HL-60 (cell line): ENCODE measurements around the gene MAMDC2.

Source experiments
- POLR2AphosphoS5 ChIP-seq: IDR thresholded peaks from 2 replicates; pipeline ENCODE4 v1.6.1; 2012; ENCODE audit warnings: low read depth
- SPI1 ChIP-seq: IDR thresholded peaks from 2 replicates; pipeline ENCODE4 v1.6.1; 2012; ENCODE audit warnings: low read depth, mild to moderate bottlenecking, borderline replicate concordance
- TF ChIP-seq, protein P1 (sequence below): IDR thresholded peaks from one replicate; pipeline ENCODE4 v1.5.1; 2011; ENCODE audit warnings: low read length, control low read depth, inconsistent platforms; ENCODE audit not compliant: insufficient read depth

DNA sequence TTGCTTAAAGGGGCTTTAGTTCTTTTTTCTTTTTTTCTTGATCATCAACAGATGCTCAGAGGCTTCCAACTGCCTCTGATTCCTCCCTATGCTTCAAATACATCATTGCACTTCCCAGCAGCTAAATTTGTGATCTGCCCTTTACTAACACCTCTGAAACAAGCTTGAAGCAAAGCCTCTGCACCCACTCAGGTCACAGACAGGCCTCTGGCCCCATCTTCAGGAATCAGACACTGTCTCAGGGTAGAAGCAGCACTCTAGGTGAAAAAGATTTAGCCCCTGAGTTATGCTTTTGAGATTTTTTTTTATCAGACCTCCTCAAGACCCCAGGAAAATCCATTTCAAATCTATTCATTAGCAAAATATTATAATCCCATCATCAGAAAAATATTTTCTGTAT lies 91.5 kb downstream of the MAMDC2 start:
- TF ChIP-seq POLR2AphosphoS5 (no peak), SPI1 (no peak)
- TF ChIP-seq, protein P1, sequence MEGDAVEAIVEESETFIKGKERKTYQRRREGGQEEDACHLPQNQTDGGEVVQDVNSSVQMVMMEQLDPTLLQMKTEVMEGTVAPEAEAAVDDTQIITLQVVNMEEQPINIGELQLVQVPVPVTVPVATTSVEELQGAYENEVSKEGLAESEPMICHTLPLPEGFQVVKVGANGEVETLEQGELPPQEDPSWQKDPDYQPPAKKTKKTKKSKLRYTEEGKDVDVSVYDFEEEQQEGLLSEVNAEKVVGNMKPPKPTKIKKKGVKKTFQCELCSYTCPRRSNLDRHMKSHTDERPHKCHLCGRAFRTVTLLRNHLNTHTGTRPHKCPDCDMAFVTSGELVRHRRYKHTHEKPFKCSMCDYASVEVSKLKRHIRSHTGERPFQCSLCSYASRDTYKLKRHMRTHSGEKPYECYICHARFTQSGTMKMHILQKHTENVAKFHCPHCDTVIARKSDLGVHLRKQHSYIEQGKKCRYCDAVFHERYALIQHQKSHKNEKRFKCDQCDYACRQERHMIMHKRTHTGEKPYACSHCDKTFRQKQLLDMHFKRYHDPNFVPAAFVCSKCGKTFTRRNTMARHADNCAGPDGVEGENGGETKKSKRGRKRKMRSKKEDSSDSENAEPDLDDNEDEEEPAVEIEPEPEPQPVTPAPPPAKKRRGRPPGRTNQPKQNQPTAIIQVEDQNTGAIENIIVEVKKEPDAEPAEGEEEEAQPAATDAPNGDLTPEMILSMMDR, result no peak
